OCI-LY7 (cell line): ENCODE data around the gene DNAJC6. TPM values are rescaled to one million over a fixed set of nuclear protein-coding genes. Genes with fewer than 3 reads are reported as not detected.

ENCODE experiments used
- BruUV-seq: library from RNA; stranded (reverse); fragments of 400-500 nt; replicated peaks from 2 replicates; lab custom pipeline; 2021; lab: Mats Ljungman, UMichigan
- CTCF ChIA-PET: fragments of 300-600 bp; sonication (Branson Sonifier 250); formaldehyde crosslinking; loops from one replicate; lab custom pipeline; 2022; ENCODE audit warnings: antibody characterized with exemption; ENCODE audit not compliant: unreplicated experiment; lab: Charles Lee
- POLR2A ChIA-PET: fragments of 300-600 bp; sonication (Branson Sonifier 250); formaldehyde crosslinking; loops from one replicate; lab custom pipeline; 2022; ENCODE audit warnings: antibody characterized with exemption; lab: Charles Lee
- DNase-seq: peaks from one replicate; pipeline ENCODE4 v3.0.0-alpha.2; 2015; ENCODE audit warnings: low spot score
- H2AFZ ChIP-seq: fragments of 200-600 bp; sonication (generic), shearing (Covaris generic); 2 replicates; pipeline ENCODE4 v1.6.1; 2014; ENCODE audit warnings: mild to moderate bottlenecking, antibody characterized with exemption, low read length, moderate library complexity
- H3K27ac ChIP-seq: fragments of 200-600 bp; sonication (generic); 2 replicates; pipeline ENCODE4 v1.5.1; 2014; ENCODE audit warnings: mixed run types, low read depth, mild to moderate bottlenecking, moderate library complexity, low read length, inconsistent platforms; ENCODE audit not compliant: poor library complexity, severe bottlenecking
- H3K36me3 ChIP-seq: fragments of 200-600 bp; sonication (generic); 2 replicates; pipeline ENCODE4 v1.6.1; 2014; ENCODE audit warnings: mild to moderate bottlenecking, antibody characterized with exemption, low read length, moderate library complexity, mixed read lengths; ENCODE audit not compliant: insufficient read depth
- H3K4me1 ChIP-seq: fragments of 200-600 bp; sonication (generic); 2 replicates; pipeline ENCODE4 v1.5.1; 2014; ENCODE audit warnings: mild to moderate bottlenecking, low read length; ENCODE audit not compliant: insufficient read depth, poor library complexity, severe bottlenecking
- H3K4me2 ChIP-seq: fragments of 200-600 bp; sonication (generic); 2 replicates; pipeline ENCODE4 v1.6.1; 2014; ENCODE audit warnings: mild to moderate bottlenecking, low read length
- H3K4me3 ChIP-seq: fragments of 200-600 bp; sonication (generic); 2 replicates; pipeline ENCODE4 v1.5.1; 2014; ENCODE audit warnings: mild to moderate bottlenecking, low read depth, low read length; ENCODE audit not compliant: poor library complexity, severe bottlenecking
- H3K79me2 ChIP-seq: fragments of 200-600 bp; sonication (generic); 2 replicates; pipeline ENCODE4 v1.6.1; 2016; ENCODE audit warnings: low read depth, mild to moderate bottlenecking, low read length, moderate library complexity, mixed read lengths; ENCODE audit not compliant: insufficient read depth
- H3K9me2 ChIP-seq: fragments of 200-600 bp; sonication (generic); 2 replicates; pipeline ENCODE4 v1.6.1; 2016; ENCODE audit warnings: mild to moderate bottlenecking, low read length, mixed read lengths; ENCODE audit not compliant: insufficient read depth
- H3K9me3 ChIP-seq: fragments of 200-600 bp; sonication (generic); 2 replicates; pipeline ENCODE4 v1.6.1; 2014; ENCODE audit warnings: mild to moderate bottlenecking, mixed run types, low read length, mixed read lengths
- H4K20me1 ChIP-seq: fragments of 200-600 bp; sonication (generic); 2 replicates; pipeline ENCODE4 v1.6.1; 2014; ENCODE audit warnings: mild to moderate bottlenecking, antibody characterized with exemption, low read length, moderate library complexity, mixed read lengths; ENCODE audit not compliant: insufficient read depth
- EZH2phosphoT487 ChIP-seq: fragments of 200-600 bp; sonication (generic); IDR thresholded peaks from 2 replicates; pipeline ENCODE4 v1.6.1; 2018; ENCODE audit warnings: low read depth, borderline replicate concordance, mild to moderate bottlenecking, mixed run types, antibody characterized with exemption, low read length, moderate library complexity, mixed read lengths
- intact Hi-C: fragments of 100-400 bp; cut with micrococcal nuclease; formaldehyde crosslinking; loops from one replicate; pipeline ENCODE4 v1.10.0; 2022; ENCODE audit not compliant: unreplicated experiment
- total RNA-seq, 2 experiments: library from RNA; depleted of rRNA in 1 of 2; stranded (reverse); fragments of >200 nt in 1 of 2; shearing (Covaris generic) in 1 of 2; gene quantifications; 2 replicates each; pipeline ENCODE4 v1.2.3, GENCODE V29; 2014 to 2022
- TF ChIP-seq, protein P1 (sequence below): fragments of 200-600 bp; sonication (generic); conservative IDR thresholded peaks from 2 replicates; pipeline ENCODE4 v1.5.1; 2014; ENCODE audit warnings: mild to moderate bottlenecking, antibody characterized with exemption, low read length, moderate library complexity, mixed read lengths

Gene DNAJC6
- total RNA-seq, 2 experiments from 2014 or later: 6.6 to 10.2 TPM

DNA sequence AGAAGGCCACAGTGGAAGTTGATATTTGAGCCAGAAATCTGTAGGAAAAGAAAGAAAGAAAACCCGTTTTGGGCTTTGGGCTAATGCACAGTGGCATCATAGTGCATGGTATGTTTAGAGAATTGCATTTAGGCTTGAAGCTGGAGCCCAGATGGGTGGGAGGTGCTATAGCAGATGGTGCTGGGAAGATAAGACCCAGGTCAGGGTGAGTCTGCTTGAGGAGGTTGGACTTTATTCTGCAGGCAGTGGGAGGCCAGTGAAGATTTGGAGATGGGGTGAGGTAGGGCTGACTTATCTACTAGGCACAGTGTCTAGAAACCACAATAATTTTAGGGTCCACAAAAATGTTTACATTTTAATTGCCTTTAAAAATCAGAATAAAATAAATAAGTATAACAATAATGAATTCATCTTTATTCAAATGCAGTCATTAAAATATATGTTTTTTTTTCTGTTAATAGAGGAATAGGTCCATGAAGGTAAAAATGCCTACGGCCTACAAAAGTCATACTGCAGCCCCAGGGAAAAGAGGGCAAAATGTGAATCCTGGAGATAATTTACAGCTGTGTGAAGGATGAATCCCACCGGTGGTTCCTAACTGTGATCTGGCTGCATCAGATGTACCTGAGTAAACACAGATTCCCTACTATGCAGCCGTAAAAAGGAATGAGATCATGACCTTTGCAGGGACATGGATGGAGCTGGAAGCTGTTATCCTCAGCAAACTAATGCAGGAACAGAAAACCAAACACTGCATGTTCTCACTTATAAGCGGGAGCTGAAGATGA lies 8.7 kb downstream of the DNAJC6 start:
- no peaks in the 10 kb centered on the region for H3K79me2 ChIP-seq
- ChIA-PET CTCF (interaction anchor here (0.6 kb wide), 1 partner anchor 956 kb away, joined by 13 read pairs; no protein-coding TSS in a partner anchor), POLR2A (interaction anchor here (0.6 to 0.9 kb wide), 3 partner anchors 190 to 954 kb away, joined by 3 read pairs; no protein-coding TSS in a partner anchor)
- H3K4me3 ChIP-seq: no peak overlapping the region
- no peaks in the 10 kb centered on the region for H3K36me3 ChIP-seq
- H2AFZ ChIP-seq: no peak overlapping the region
- BruUV-seq: no TSS peak
- H3K9me3 ChIP-seq: no peaks in the 10 kb centered on the region
- intact Hi-C loops: no loop called here
- H4K20me1 ChIP-seq: no peaks in the 10 kb centered on the region
- TF ChIP-seq, protein P1, sequence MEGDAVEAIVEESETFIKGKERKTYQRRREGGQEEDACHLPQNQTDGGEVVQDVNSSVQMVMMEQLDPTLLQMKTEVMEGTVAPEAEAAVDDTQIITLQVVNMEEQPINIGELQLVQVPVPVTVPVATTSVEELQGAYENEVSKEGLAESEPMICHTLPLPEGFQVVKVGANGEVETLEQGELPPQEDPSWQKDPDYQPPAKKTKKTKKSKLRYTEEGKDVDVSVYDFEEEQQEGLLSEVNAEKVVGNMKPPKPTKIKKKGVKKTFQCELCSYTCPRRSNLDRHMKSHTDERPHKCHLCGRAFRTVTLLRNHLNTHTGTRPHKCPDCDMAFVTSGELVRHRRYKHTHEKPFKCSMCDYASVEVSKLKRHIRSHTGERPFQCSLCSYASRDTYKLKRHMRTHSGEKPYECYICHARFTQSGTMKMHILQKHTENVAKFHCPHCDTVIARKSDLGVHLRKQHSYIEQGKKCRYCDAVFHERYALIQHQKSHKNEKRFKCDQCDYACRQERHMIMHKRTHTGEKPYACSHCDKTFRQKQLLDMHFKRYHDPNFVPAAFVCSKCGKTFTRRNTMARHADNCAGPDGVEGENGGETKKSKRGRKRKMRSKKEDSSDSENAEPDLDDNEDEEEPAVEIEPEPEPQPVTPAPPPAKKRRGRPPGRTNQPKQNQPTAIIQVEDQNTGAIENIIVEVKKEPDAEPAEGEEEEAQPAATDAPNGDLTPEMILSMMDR: no peak
- TF ChIP-seq EZH2phosphoT487: no peak
- H3K4me1 ChIP-seq: no peaks in the 10 kb centered on the region
- H3K4me2 ChIP-seq: no peak overlapping the region
- no peak for DNase-seq
- H3K27ac ChIP-seq: no peak overlapping the region
- H3K9me2 ChIP-seq: no peaks in the 10 kb centered on the region

GRCh38 chr1:65319141-65319540 lies 9.8 kb downstream of the DNAJC6 start:
- CTCF ChIA-PET: no interaction called here

More at GRCh38 chr1:65319141-65319540, 9.8 kb downstream of the DNAJC6 start:
- H2AFZ ChIP-seq: no peak overlapping the region
- H3K36me3 ChIP-seq: no peaks in the 10 kb centered on the region
- H3K9me2 ChIP-seq: no peaks in the 10 kb centered on the region
- no peak overlapping the region for H3K27ac ChIP-seq
- TF ChIP-seq, protein P1: no peak
- no peak for TF ChIP-seq EZH2phosphoT487
- POLR2A ChIA-PET: interaction anchor here (0.9 kb wide), 1 partner anchor 739 kb away, joined by 3 read pairs; no protein-coding TSS in a partner anchor
- H4K20me1 ChIP-seq: no peaks in the 10 kb centered on the region
- H3K4me1 ChIP-seq: no peaks in the 10 kb centered on the region
- no peak overlapping the region for H3K4me2 ChIP-seq
- no TSS peak for BruUV-seq
- H3K79me2 ChIP-seq: no peaks in the 10 kb centered on the region
- no peak overlapping the region for H3K4me3 ChIP-seq
- no peaks in the 10 kb centered on the region for H3K9me3 ChIP-seq
- no peak for DNase-seq
- intact Hi-C loops: no loop called here
